Brain microvascular endothelial cell (primary cell): ENCODE data around the gene RAP1GAP.

Experiments
- DNase-seq: peaks from one replicate; pipeline ENCODE4 v3.0.0-alpha.2; 2020
- H3K27ac ChIP-seq: fragments of 250-450 bp; sonication (Bioruptor Pico); 2 replicates; pipeline ENCODE4 v1.5.1; 2020; ENCODE audit warnings: mild to moderate bottlenecking, moderate library complexity
- H3K27me3 ChIP-seq: fragments of 250-450 bp; sonication (Bioruptor Pico); replicated peaks from 2 replicates; pipeline ENCODE4 v1.5.1; 2020; ENCODE audit warnings: mild to moderate bottlenecking
- H3K36me3 ChIP-seq: fragments of 250-450 bp; sonication (Bioruptor Pico); replicated peaks from 2 replicates; pipeline ENCODE4 v1.5.1; 2020; ENCODE audit warnings: mild to moderate bottlenecking
- H3K4me3 ChIP-seq: 2 replicates; pipeline ENCODE4 v1.5.1; 2011; ENCODE audit warnings: low read depth, mild to moderate bottlenecking, control low read depth, low read length, moderate library complexity
- in situ Hi-C: cut with HindIII; loops from 2 replicates; pipeline ENCODE4 v1.10.0; 2017; ENCODE audit warnings: low sequenced_read_pairs, low pct_ligation_motif_present
- TF ChIP-seq, protein P1 (sequence below): IDR thresholded peaks from 2 replicates; pipeline ENCODE4 v1.5.1; 2011; ENCODE audit warnings: low read depth, mild to moderate bottlenecking, moderate library complexity, low read length, control low read depth, inconsistent platforms; ENCODE audit errors: missing control alignments

Gene RAP1GAP

DNA sequence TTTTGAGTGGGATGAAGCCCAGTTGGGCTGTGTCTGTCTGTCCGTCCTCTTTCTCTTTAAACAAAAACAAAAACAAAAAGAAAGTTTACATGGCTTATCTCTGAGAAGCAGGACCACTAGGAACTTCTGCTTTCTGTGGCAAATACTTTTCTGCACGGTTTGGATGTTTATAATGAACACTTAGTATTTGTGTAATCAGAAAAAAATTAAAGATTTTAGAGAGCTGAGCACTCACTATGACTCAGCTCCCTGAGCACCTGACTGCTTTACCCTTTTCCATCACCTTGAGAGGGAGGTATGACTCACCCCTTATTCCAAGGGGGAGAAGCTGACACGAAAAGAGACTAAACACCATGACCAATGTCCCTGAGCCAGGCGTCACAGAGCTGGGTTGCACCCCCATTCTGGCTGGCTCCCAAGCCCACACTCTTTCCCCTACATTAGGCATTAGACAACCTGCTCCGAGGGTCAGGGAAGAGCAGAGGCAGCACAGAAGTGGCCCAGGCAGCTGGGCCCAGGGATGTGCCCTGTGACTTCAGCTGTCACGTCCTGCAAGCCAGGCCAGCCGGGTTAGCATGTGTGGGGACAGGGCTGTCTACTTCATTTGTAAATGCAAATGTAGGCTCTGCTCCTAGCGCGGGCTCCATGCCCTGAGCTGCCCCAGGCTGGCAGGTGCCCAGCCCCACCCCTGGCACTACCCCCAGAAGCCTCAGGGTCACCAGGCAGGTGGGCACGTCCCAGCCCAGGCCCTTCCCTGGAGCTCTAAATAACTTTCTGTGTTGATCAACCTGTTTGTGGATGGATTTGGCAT lies 30.4 kb downstream of the RAP1GAP start:
- Histone ChIP-seq H3K27me3 (peaks cover 8% of the 10 kb centered on the region), H3K27ac (no peak overlapping the region), H3K36me3 (no peaks in the 10 kb centered on the region), H3K4me3 (no peak overlapping the region)
- TF ChIP-seq, protein P1, sequence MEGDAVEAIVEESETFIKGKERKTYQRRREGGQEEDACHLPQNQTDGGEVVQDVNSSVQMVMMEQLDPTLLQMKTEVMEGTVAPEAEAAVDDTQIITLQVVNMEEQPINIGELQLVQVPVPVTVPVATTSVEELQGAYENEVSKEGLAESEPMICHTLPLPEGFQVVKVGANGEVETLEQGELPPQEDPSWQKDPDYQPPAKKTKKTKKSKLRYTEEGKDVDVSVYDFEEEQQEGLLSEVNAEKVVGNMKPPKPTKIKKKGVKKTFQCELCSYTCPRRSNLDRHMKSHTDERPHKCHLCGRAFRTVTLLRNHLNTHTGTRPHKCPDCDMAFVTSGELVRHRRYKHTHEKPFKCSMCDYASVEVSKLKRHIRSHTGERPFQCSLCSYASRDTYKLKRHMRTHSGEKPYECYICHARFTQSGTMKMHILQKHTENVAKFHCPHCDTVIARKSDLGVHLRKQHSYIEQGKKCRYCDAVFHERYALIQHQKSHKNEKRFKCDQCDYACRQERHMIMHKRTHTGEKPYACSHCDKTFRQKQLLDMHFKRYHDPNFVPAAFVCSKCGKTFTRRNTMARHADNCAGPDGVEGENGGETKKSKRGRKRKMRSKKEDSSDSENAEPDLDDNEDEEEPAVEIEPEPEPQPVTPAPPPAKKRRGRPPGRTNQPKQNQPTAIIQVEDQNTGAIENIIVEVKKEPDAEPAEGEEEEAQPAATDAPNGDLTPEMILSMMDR: no peak
- in situ Hi-C loops: no loop called here
- no peak for DNase-seq

DNA sequence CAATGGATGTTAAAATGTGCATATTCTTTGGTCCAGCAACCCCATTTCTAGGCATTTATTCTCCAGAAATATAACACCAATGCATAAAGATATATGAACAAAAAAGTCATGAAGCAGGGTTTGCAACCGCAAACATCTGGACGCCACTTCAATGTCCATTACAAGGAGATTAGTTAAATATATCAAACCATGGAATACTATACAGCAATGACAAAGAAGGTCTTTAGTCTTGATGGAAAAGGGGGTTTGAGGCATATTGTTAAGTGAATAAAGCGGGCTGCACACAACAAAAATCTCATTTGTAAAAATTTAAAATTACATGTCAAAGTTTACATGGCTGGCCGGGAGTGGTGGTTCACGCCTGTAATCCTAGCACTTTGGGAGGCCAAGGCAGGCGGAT lies 31.6 kb downstream of the RAP1GAP start:
- TF ChIP-seq, protein P1: no peak
- Histone ChIP-seq H3K27ac (no peak overlapping the region), H3K4me3 (no peak overlapping the region), H3K36me3 (no peaks in the 10 kb centered on the region), H3K27me3 (peaks cover 8% of the 10 kb centered on the region)
- in situ Hi-C loops: no loop called here
- DNase-seq: no peak

DNA sequence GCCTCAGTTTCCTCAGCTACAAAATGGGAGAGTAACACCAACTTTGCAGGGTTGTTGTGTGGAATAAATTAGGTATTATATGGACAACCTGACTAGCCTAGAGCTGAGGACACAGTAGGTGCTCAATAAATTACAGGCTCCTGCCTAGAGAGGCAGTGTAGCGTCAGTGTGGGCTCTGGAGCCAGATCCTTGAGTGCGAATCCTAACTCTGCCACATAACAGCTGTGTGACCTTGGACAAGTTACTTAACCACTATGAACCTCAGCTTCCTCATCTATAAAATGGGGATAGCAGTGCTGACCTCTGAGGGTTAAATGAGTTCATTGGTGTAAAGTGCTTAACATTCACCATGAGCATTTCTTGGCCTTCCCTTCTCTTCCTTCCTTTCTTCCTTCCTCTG lies 33.1 kb downstream of the RAP1GAP start:
- TF ChIP-seq, protein P1: no peak
- H3K27me3 ChIP-seq: peaks cover 8% of the 10 kb centered on the region
- no peak for DNase-seq
- H3K4me3 ChIP-seq: no peak overlapping the region
- no peaks in the 10 kb centered on the region for H3K36me3 ChIP-seq
- no peak overlapping the region for H3K27ac ChIP-seq
- in situ Hi-C loops: no loop called here

DNA sequence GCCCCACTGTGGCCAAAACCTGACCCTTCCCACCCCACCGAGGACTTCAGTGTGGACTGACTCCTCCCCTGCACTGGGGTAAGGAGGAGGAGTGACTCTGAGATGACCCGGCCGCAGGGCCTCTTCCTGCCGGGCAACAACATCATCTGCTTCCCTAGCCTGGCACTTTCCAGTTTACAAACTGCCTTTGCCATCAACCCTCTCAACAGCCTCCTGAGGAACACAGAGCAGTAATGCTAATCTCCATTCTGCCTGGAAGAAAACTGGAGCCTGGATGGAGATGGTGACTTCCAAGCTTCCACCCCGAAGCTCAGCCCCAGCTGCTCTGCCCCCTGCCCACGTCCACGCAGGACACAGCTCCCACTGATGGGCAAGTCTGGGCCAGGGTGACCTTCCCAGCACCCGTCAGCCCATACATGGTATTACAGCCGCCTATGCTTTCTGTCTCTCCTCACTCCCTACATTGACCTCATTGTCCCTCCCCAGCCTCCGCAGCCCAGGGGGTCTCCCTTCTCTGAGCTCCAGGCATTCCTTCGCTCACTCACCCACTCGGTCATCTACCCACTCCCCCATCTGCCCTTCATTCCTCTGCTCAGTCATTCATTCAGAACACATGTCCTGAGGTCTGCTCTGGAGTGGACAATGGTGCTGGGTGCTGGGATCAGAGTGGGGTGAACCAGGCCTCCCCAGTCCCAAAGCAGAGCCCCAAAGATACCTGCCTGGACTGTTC lies 34.2 kb downstream of the RAP1GAP start:
- no peak overlapping the region for H3K4me3 ChIP-seq
- TF ChIP-seq, protein P1: no peak
- peaks cover 11% of the 10 kb centered on the region for H3K27me3 ChIP-seq
- DNase-seq: no peak
- no peaks in the 10 kb centered on the region for H3K36me3 ChIP-seq
- H3K27ac ChIP-seq: no peak overlapping the region
- in situ Hi-C loops: no loop called here

DNA sequence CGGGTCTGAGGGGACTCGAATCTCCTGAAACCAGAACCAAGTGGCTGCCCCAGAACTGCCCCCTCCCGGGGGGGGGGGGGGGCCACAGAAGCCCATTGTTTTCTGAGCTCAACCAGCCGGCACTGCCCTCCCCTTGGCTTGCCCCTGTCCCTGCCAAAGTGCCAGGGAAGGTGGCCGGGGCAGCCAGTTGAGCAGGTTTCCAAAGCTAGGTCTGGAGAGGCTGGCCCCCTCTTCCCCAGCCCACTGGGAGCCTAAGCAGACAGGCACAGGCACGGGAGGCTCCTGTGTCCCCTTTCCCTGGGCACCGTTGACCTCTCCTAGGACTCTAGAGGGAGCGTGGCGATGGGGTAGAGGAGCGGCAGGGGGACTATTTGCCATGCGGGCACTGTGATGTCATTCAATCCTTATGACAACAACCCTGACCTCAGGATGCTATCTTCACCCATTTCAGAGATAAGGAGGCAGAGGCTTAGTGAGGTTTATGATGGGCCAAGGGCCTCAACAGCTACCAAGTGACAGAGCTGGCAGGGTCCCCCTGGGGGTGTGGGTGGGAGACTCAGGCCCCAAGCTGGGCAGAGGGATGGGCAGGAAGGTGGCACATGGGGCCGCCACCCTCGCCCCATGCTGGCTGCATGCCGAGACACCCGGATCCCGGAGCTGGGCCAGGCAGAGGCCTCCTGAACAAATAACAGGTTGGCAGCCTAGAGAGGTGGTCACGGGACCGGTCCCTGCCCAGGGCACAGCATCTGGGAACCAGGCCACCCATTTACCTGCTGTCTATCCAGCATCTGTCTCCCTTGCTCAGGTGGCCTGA lies 35.0 kb downstream of the RAP1GAP start:
- Histone ChIP-seq H3K36me3 (no peaks in the 10 kb centered on the region), H3K27ac (no peak overlapping the region), H3K27me3 (peaks cover 12% of the 10 kb centered on the region), H3K4me3 (no peak overlapping the region)
- in situ Hi-C loops: no loop called here
- no peak for DNase-seq
- TF ChIP-seq, protein P1: no peak
